ENCODE data around the gene DENND6A.
A peak's percentile ranks its signal among the peaks of the same experiment; 100 is the strongest.

Gene DENND6A

GRCh38 chr3:57594576-57594975 lies 98.3 kb downstream of the DENND6A start:
- H3K9me3 ChIP-seq (ENCODE audit: control insufficient read depth, insufficient read depth, low read depth, low read length): no peaks in the 10 kb centered on the region
- no peak overlapping the region for H3K27ac ChIP-seq (ENCODE audit: extremely low read depth, low read depth, low read length)
- POLR2A ChIA-PET: interaction anchor here (1.0 kb wide), 1 partner anchor 38 kb away, joined by 5 read pairs; the partner anchor contains the start of gene PDE12
- H3K4me1 ChIP-seq (ENCODE audit: control insufficient read depth, insufficient read depth, low read length): no peaks in the 10 kb centered on the region
- TF ChIP-seq PRDM6 (tag by site-specific recombination; IDR thresholded peaks at IDR 0.05) (peak; percentile 47; the same call in 1 of the 2 replicates), ZNF658 (tag by site-specific recombination; IDR thresholded peaks at IDR 0.05) (no peak)
- CTCF ChIA-PET: interaction anchor here (0.8 to 1.4 kb wide), 2 partner anchors 234 to 424 kb away, joined by 3 to 4 read pairs; no protein-coding TSS in a partner anchor
- H3K36me3 ChIP-seq (ENCODE audit: control insufficient read depth in 2 of 2, insufficient read depth in 1 of 2, low read length in 2 of 2): peaks cover 0 to 5% of the 10 kb centered on the region in 2 experiments; a peak in 2 of 3 replicates
- H3K4me3 ChIP-seq (ENCODE audit: low read depth, low read length): peak overlapping the region; percentile 86

DNA sequence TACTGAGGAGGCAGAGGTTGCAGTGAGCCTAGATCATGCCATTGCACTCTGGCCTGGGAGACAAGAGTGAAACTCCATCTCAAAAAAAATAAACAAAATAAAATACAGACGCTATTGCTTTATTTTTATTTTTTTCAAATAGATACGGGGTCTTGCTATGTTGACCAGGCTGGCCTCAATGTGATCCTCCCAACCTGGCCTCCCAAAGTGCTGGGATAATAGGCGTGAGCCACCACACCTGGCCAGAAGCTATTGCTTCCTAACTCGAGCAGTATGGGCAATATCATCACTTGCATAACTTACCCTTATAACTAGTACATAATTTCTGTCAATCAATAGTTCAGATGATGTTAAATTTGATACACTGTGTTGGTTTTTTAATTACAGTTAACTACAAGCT lies 98.7 kb downstream of the DENND6A start:
- no peak overlapping the region for H3K4me3 ChIP-seq (ENCODE audit: low read depth, low read length)
- H3K36me3 ChIP-seq (ENCODE audit: control insufficient read depth in 2 of 2, insufficient read depth in 1 of 2, low read length in 2 of 2): peaks cover 0 to 5% of the 10 kb centered on the region in 2 experiments; a peak in 2 of 3 replicates
- H3K27ac ChIP-seq (ENCODE audit: extremely low read depth, low read depth, low read length): no peak overlapping the region
- no peaks in the 10 kb centered on the region for H3K9me3 ChIP-seq (ENCODE audit: control insufficient read depth, insufficient read depth, low read depth, low read length)
- H3K4me1 ChIP-seq (ENCODE audit: control insufficient read depth, insufficient read depth, low read length): no peaks in the 10 kb centered on the region
- TF ChIP-seq HOXD13 (CRISPR knock-in tag; IDR thresholded peaks at IDR 0.05; ENCODE audit: borderline replicate concordance) (no peak), ZXDB (tag by site-specific recombination; IDR thresholded peaks at IDR 0.05) (no peak), GFI1B (tag by site-specific recombination; IDR thresholded peaks at IDR 0.05) (no peak), ZNF394 (tag by site-specific recombination; IDR thresholded peaks at IDR 0.05; ENCODE audit: borderline replicate concordance) (no peak)
- TF ChIP-seq, protein P1, sequence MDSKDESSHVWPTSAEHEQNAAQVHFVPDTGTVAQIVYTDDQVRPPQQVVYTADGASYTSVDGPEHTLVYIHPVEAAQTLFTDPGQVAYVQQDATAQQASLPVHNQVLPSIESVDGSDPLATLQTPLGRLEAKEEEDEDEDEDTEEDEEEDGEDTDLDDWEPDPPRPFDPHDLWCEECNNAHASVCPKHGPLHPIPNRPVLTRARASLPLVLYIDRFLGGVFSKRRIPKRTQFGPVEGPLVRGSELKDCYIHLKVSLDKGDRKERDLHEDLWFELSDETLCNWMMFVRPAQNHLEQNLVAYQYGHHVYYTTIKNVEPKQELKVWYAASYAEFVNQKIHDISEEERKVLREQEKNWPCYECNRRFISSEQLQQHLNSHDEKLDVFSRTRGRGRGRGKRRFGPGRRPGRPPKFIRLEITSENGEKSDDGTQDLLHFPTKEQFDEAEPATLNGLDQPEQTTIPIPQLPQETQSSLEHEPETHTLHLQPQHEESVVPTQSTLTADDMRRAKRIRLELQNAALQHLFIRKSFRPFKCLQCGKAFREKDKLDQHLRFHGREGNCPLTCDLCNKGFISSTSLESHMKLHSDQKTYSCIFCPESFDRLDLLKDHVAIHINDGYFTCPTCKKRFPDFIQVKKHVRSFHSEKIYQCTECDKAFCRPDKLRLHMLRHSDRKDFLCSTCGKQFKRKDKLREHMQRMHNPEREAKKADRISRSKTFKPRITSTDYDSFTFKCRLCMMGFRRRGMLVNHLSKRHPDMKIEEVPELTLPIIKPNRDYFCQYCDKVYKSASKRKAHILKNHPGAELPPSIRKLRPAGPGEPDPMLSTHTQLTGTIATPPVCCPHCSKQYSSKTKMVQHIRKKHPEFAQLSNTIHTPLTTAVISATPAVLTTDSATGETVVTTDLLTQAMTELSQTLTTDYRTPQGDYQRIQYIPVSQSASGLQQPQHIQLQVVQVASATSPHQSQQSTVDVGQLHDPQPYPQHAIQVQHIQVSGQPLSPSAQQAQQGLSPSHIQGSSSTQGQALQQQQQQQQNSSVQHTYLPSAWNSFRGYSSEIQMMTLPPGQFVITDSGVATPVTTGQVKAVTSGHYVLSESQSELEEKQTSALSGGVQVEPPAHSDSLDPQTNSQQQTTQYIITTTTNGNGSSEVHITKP (tag by site-specific recombination; IDR thresholded peaks at IDR 0.05): no peak
- CTCF ChIA-PET: interaction anchor here (0.8 to 1.4 kb wide), 2 partner anchors 233 to 423 kb away, joined by 3 to 4 read pairs; no protein-coding TSS in a partner anchor
- POLR2A ChIA-PET: interaction anchor here (1.0 kb wide), 1 partner anchor 38 kb away, joined by 5 read pairs; the partner anchor contains the start of gene PDE12

DNA sequence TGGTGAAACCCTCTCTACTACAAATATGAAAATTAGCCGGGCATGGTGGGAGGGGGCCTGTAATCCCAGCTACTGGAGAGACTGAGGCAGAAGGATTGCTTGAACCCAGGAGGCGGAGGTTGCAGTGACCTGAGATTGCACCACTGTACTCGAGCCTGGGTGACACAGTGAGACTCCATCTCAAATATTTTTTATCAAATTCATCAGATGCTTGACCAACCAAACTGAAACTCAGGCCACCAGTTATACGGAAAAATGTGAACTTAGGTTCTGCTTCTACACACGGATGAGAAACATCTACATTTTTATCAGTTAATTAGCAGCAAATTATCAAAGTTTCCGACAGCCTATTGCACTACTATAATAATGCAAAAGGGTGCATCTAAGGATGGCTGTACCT lies 100.6 kb downstream of the DENND6A start:
- Histone ChIP-seq H3K4me1 (ENCODE audit: control insufficient read depth, insufficient read depth, low read length) (no peaks in the 10 kb centered on the region), H3K9me3 (ENCODE audit: control insufficient read depth, insufficient read depth, low read depth, low read length) (no peaks in the 10 kb centered on the region), H3K27ac (ENCODE audit: extremely low read depth, low read depth, low read length) (no peak overlapping the region), H3K36me3 (ENCODE audit: control insufficient read depth in 2 of 2, insufficient read depth in 1 of 2, low read length in 2 of 2) (peaks cover 0 to 5% of the 10 kb centered on the region in 2 experiments; a peak in 2 of 3 replicates), H3K4me3 (ENCODE audit: low read depth, low read length) (no peak overlapping the region)
- ChIA-PET POLR2A (no interaction called here), CTCF (no interaction called here)
- TF ChIP-seq ZNF544 (tag by site-specific recombination; IDR thresholded peaks at IDR 0.05): no peak

DNA sequence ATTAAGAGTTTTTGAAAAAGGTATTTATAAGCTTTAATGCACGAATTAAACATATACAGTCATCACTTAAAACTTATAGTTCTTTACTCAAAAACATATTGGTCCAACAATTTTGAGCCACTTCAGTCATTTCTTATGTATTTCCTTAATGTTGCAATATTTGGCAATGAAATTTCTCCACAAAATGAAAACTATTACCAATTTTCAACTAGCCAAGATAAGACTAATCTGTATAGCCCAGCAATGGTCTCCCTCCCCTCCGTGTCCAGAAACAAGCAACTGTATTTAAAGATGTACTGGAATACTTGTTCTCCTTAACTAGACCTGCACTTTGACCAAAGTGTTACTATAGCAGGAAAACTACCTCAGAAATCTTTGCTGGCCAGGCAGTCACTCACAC lies 105.0 kb downstream of the DENND6A start:
- no peak for TF ChIP-seq ZNF449 (tag by site-specific recombination; IDR thresholded peaks at IDR 0.05)
- no peak for TF ChIP-seq ZNF423 (tag by site-specific recombination; IDR thresholded peaks at IDR 0.05)
- Histone ChIP-seq H3K36me3 (ENCODE audit: control insufficient read depth in 2 of 2, insufficient read depth in 1 of 2, low read length in 2 of 2) (peaks cover 0 to 8% of the 10 kb centered on the region in 2 experiments; a peak in 2 of 3 replicates), H3K9me3 (ENCODE audit: control insufficient read depth, insufficient read depth, low read depth, low read length) (no peaks in the 10 kb centered on the region), H3K4me1 (ENCODE audit: control insufficient read depth, insufficient read depth, low read length) (no peaks in the 10 kb centered on the region), H3K27ac (ENCODE audit: extremely low read depth, low read depth, low read length) (no peak overlapping the region), H3K4me3 (ENCODE audit: low read depth, low read length) (no peak overlapping the region)
- ChIA-PET POLR2A (no interaction called here), CTCF (no interaction called here)
